ENCODE results near the gene KCNRG. TPM values are rescaled to one million over a fixed set of nuclear protein-coding genes. Genes with fewer than 3 reads are reported as not detected.

KCNRG gene
- total RNA-seq, 1 donor from 2014 or later: 1.3 TPM

DNA sequence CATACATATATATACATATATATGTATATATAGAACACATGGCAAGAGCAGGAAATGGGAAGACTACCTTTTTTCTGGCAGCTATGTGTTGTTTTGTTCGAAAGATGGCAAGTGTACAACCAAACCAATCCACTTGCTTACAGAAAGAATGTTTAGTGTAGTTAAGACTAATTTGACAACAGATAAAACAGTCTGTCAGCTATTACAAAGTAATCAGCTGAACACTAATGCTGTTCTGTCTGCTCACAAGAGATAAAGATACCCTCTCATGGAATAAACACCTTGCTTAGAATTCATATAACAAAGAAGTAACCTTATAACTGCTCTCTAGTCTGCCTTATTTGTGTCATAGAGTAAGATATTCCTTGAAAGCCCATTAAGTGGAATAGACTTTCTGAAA lies 858 bp upstream of the KCNRG start:
- no peak overlapping the region for H3K27ac Mint-ChIP-seq
- no peaks in the 10 kb centered on the region for H3K27me3 Mint-ChIP-seq
- no peak overlapping the region for H3K4me3 Mint-ChIP-seq (ENCODE audit: low read depth)
- H3K36me3 Mint-ChIP-seq (ENCODE audit: insufficient read depth): peaks cover 33% of the 10 kb centered on the region
- H3K9me3 Mint-ChIP-seq (ENCODE audit: low read depth): no peaks in the 10 kb centered on the region
- no peak for DNase-seq (ENCODE audit: low spot score, unreplicated experiment)
- TF ChIP-seq, protein P1, sequence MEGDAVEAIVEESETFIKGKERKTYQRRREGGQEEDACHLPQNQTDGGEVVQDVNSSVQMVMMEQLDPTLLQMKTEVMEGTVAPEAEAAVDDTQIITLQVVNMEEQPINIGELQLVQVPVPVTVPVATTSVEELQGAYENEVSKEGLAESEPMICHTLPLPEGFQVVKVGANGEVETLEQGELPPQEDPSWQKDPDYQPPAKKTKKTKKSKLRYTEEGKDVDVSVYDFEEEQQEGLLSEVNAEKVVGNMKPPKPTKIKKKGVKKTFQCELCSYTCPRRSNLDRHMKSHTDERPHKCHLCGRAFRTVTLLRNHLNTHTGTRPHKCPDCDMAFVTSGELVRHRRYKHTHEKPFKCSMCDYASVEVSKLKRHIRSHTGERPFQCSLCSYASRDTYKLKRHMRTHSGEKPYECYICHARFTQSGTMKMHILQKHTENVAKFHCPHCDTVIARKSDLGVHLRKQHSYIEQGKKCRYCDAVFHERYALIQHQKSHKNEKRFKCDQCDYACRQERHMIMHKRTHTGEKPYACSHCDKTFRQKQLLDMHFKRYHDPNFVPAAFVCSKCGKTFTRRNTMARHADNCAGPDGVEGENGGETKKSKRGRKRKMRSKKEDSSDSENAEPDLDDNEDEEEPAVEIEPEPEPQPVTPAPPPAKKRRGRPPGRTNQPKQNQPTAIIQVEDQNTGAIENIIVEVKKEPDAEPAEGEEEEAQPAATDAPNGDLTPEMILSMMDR (IDR thresholded peaks at IDR 0.05; ENCODE audit: unreplicated experiment): no peak
- peaks cover 16% of the 10 kb centered on the region for H3K4me1 Mint-ChIP-seq (ENCODE audit: low read depth)

DNA sequence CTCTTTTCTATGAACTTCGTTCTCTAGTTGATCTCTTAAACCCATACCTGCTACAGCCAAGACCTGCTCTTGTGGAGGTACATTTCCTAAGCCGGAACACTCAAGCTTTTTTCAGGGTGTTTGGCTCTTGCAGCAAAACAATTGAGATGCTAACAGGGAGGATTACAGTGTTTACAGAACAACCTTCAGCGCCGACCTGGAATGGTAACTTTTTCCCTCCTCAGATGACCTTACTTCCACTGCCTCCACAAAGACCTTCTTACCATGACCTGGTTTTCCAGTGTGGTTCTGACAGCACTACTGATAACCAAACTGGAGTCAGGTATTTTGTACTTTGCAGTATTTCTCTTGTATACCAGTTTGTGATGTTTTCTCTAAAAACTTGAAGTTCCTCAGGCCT lies 506 bp downstream of the KCNRG start:
- no peak overlapping the region for H3K4me3 Mint-ChIP-seq (ENCODE audit: low read depth)
- H3K27me3 Mint-ChIP-seq: no peaks in the 10 kb centered on the region
- peaks cover 13% of the 10 kb centered on the region for H3K4me1 Mint-ChIP-seq (ENCODE audit: low read depth)
- peak overlapping the region; percentile 3 for H3K27ac Mint-ChIP-seq
- H3K9me3 Mint-ChIP-seq (ENCODE audit: low read depth): no peaks in the 10 kb centered on the region
- peaks cover 32% of the 10 kb centered on the region for H3K36me3 Mint-ChIP-seq (ENCODE audit: insufficient read depth)
- TF ChIP-seq, protein P1 (IDR thresholded peaks at IDR 0.05; ENCODE audit: unreplicated experiment): no peak
- no peak for DNase-seq (ENCODE audit: low spot score, unreplicated experiment)

DNA sequence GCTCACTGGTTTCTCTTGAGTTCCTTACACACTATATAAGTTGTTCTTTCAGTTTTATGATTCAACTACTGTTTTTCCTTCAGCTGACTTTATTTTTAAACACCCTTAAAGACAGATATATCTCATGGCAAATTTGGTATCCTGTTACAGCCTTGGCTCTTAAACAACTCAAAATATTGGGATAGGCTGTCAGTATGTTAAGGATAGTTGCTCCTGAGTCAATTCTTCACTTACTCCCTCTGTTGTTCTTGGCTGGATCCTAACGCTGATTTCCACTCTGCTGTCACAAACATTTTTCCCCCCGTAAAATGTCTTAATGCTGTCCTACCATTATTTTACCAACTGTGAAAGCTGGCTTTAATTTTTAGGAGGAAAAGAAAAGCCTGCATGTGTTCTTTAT lies 1.2 kb downstream of the KCNRG start:
- Mint-ChIP-seq H3K27ac (no peak overlapping the region), H3K27me3 (no peaks in the 10 kb centered on the region), H3K4me1 (ENCODE audit: low read depth) (peaks cover 13% of the 10 kb centered on the region), H3K4me3 (ENCODE audit: low read depth) (no peak overlapping the region), H3K36me3 (ENCODE audit: insufficient read depth) (peaks cover 30% of the 10 kb centered on the region), H3K9me3 (ENCODE audit: low read depth) (no peaks in the 10 kb centered on the region)
- TF ChIP-seq, protein P1 (IDR thresholded peaks at IDR 0.05; ENCODE audit: unreplicated experiment): no peak
- no peak for DNase-seq (ENCODE audit: low spot score, unreplicated experiment)

DNA sequence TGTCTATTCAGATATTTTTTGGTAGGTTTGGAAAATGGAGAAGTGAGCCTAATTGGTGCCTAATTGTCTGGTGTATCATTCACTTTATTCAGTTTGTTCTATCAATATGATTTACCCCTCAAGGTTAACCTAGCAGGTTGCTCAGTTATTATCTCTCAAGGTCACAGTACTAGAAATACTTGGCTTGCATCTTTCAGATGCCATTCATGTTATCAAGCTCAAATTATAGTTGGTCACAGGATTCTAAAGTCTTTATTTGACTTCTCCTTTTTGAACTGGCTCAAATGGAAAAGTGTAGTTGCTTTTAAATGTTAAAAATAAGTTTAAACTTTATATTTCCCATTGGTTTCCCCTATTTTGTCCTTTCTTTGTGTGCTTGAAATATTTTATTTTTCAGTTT lies 2.6 kb downstream of the KCNRG start:
- H3K4me1 Mint-ChIP-seq (ENCODE audit: low read depth): peaks cover 13% of the 10 kb centered on the region
- no peaks in the 10 kb centered on the region for H3K27me3 Mint-ChIP-seq
- H3K9me3 Mint-ChIP-seq (ENCODE audit: low read depth): no peaks in the 10 kb centered on the region
- no peak overlapping the region for H3K27ac Mint-ChIP-seq
- H3K4me3 Mint-ChIP-seq (ENCODE audit: low read depth): no peak overlapping the region
- DNase-seq (ENCODE audit: low spot score, unreplicated experiment): no peak
- TF ChIP-seq, protein P1 (IDR thresholded peaks at IDR 0.05; ENCODE audit: unreplicated experiment): no peak
- peaks cover 20% of the 10 kb centered on the region for H3K36me3 Mint-ChIP-seq (ENCODE audit: insufficient read depth)

DNA sequence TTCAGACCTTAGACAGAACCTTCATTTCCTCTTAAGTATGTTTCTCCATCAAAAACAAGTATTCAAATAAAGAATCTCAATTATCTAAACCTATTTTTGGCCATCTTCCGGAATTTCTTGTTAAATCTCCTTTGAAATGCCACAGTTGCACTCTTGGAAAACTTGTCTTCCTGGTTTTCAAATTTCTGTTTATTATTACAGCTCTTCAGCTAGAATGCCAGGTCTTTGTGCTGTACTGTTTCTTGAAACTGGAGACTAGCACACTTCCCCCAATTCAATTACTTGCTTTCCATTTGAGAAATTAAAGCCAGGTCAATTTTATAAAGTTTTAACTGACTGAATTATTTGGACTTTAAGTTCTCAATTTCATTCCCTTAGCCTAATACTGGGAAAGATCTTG lies 10.2 kb downstream of the KCNRG start:
- no peaks in the 10 kb centered on the region for H3K9me3 Mint-ChIP-seq (ENCODE audit: low read depth)
- H3K36me3 Mint-ChIP-seq (ENCODE audit: insufficient read depth): peaks cover 4% of the 10 kb centered on the region
- H3K27me3 Mint-ChIP-seq: no peaks in the 10 kb centered on the region
- no peaks in the 10 kb centered on the region for H3K4me1 Mint-ChIP-seq (ENCODE audit: low read depth)
- H3K4me3 Mint-ChIP-seq (ENCODE audit: low read depth): no peak overlapping the region
- TF ChIP-seq, protein P1 (IDR thresholded peaks at IDR 0.05; ENCODE audit: unreplicated experiment): no peak
- H3K27ac Mint-ChIP-seq: no peak overlapping the region
- DNase-seq (ENCODE audit: low spot score, unreplicated experiment): no peak
